Fibroblast of skin of back (primary cell): ENCODE results near the gene PHF2.
"Not testable (repeated sequence)": the region's sequence is repeated elsewhere in the genome, so short reads cannot be mapped to it uniquely, and the experiment has no call there.

ENCODE experiments used
- DNase-seq: peaks from one replicate; pipeline ENCODE4 v3.0.0-alpha.2; 2013

Gene PHF2

GRCh38 chr9:93655621-93656425 lies 79.4 kb downstream of the PHF2 start:
- no peak for DNase-seq

- DNase-seq, result no peak
Measured at GRCh38 chr9:93656426-93657239, 80.2 kb downstream of the PHF2 start.

GRCh38 chr9:93657331-93658111 lies 81.1 kb downstream of the PHF2 start:
- DNase-seq, result no peak

GRCh38 chr9:93658184-93658925 lies 82.0 kb downstream of the PHF2 start:
- no peak for DNase-seq

- no peak for DNase-seq
Measured at GRCh38 chr9:93659044-93659836, 82.9 kb downstream of the PHF2 start.

- DNase-seq, result no peak
Measured at GRCh38 chr9:93659837-93660177, 83.4 kb downstream of the PHF2 start.

GRCh38 chr9:93660352-93661046 lies 84.1 kb downstream of the PHF2 start:
- DNase-seq, result no peak

- DNase-seq, result no peak
Measured at GRCh38 chr9:93661591-93661990, 85.2 kb downstream of the PHF2 start.

- DNase-seq, result no peak
Measured at GRCh38 chr9:93662016-93662638, 85.7 kb downstream of the PHF2 start.

- DNase-seq, result no peak
Measured at GRCh38 chr9:93662952-93663572, 86.7 kb downstream of the PHF2 start.

GRCh38 chr9:93663877-93664548 lies 87.6 kb downstream of the PHF2 start:
- no peak for DNase-seq

GRCh38 chr9:93664549-93665120 lies 88.3 kb downstream of the PHF2 start:
- no peak for DNase-seq

- no peak for DNase-seq
Measured at GRCh38 chr9:93665128-93665636, 88.8 kb downstream of the PHF2 start.

- no peak for DNase-seq
Measured at GRCh38 chr9:93665637-93666438, 89.5 kb downstream of the PHF2 start.

- not testable (repeated sequence) for DNase-seq
Measured at GRCh38 chr9:93666439-93666784, 90.0 kb downstream of the PHF2 start.

GRCh38 chr9:93667006-93667405 lies 90.6 kb downstream of the PHF2 start:
- DNase-seq, result no peak

GRCh38 chr9:93667627-93668026 lies 91.2 kb downstream of the PHF2 start:
- no peak for DNase-seq

GRCh38 chr9:93668261-93668871 lies 92.0 kb downstream of the PHF2 start:
- no peak for DNase-seq
